Measurements from ENCODE around the gene DVL1.

DVL1 gene

GRCh38 chr1:1356166-1356795 lies 7.1 kb upstream of the DVL1 start:
- no peaks in the 10 kb centered on the region for H3K36me3 Mint-ChIP-seq
- DNase-seq: no peak
- no peak overlapping the region for H3K27ac Mint-ChIP-seq
- H3K27me3 Mint-ChIP-seq: peaks cover 86% of the 10 kb centered on the region
- peaks cover 36% of the 10 kb centered on the region for H3K4me1 Mint-ChIP-seq
- H3K9me3 Mint-ChIP-seq: no peaks in the 10 kb centered on the region
- H3K4me3 Mint-ChIP-seq: no peak overlapping the region
- CTCF ChIA-PET: no interaction called here

GRCh38 chr1:1355416-1355815 lies 6.2 kb upstream of the DVL1 start:
- Mint-ChIP-seq H3K27ac (no peak overlapping the region), H3K4me3 (no peak overlapping the region), H3K27me3 (peaks cover 83% of the 10 kb centered on the region), H3K36me3 (no peaks in the 10 kb centered on the region), H3K4me1 (peaks cover 36% of the 10 kb centered on the region), H3K9me3 (no peaks in the 10 kb centered on the region)
- CTCF ChIA-PET: no interaction called here
- no peak for DNase-seq

DNA sequence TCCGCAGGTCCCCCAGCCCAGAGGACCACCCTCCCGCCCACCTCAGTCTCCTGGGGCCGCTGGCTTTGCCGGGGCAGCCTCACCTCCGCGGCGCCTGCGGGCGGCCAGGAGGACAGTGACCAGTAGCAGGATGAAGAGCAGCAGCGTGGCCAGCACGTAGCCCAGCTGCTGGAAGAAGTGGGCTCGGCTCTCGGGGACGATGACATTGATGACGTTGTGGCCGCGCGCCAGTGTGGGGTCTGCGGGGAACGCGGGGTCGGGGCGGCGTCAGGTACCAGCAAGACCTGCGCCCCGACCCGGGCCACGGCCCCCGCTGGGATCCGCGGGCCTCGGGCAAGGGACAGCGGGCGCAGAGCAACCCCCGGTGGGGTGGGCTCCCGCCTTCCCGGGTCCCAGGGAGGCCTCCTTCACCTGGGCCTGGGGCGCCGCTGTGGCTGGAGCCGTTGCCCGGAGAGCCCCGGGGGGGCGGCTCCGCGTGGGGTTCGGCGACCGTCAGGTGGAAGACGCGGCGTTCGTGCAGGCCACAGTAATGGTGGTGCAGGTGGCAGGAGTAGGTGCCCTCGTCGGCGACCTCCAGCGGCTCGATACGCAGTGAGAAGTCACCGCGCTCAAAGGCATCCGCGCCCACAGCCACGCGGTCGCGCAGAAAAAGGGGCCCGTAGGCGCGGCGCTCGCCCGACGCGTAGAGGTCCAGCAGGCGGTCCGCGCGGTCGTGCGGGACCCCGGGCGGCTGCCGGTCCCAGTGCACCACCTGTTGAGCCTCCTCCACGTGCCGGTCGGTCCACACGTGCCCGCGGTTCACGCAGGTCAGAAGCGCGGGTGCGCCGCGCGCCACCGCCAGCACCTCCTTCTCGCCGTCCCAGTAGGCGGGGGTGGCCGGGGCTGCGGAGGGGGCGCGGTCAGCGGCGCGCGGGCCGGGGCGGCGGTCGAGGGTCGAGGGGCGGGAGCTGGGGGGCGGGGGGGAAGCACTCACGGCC lies 5.3 kb upstream of the DVL1 start:
- no peak for DNase-seq
- peaks cover 33% of the 10 kb centered on the region for H3K4me1 Mint-ChIP-seq
- no peaks in the 10 kb centered on the region for H3K9me3 Mint-ChIP-seq
- no peak overlapping the region for H3K27ac Mint-ChIP-seq
- no peak overlapping the region for H3K4me3 Mint-ChIP-seq
- H3K36me3 Mint-ChIP-seq: no peaks in the 10 kb centered on the region
- peaks cover 78% of the 10 kb centered on the region for H3K27me3 Mint-ChIP-seq
- CTCF ChIA-PET: interaction anchor here (1.0 to 1.1 kb wide), 2 partner anchors 7 to 17 kb away, joined by 3 to 4 read pairs; no protein-coding TSS in a partner anchor

GRCh38 chr1:1353389-1354151 lies 4.4 kb upstream of the DVL1 start:
- no peak for DNase-seq
- no peak overlapping the region for H3K4me3 Mint-ChIP-seq
- peaks cover 24% of the 10 kb centered on the region for H3K4me1 Mint-ChIP-seq
- H3K9me3 Mint-ChIP-seq: no peaks in the 10 kb centered on the region
- CTCF ChIA-PET: interaction anchor here (1.0 to 1.1 kb wide), 2 partner anchors 8 to 18 kb away, joined by 3 to 4 read pairs; no protein-coding TSS in a partner anchor
- no peaks in the 10 kb centered on the region for H3K36me3 Mint-ChIP-seq
- H3K27ac Mint-ChIP-seq: no peak overlapping the region
- H3K27me3 Mint-ChIP-seq: peaks cover 69% of the 10 kb centered on the region

DNA sequence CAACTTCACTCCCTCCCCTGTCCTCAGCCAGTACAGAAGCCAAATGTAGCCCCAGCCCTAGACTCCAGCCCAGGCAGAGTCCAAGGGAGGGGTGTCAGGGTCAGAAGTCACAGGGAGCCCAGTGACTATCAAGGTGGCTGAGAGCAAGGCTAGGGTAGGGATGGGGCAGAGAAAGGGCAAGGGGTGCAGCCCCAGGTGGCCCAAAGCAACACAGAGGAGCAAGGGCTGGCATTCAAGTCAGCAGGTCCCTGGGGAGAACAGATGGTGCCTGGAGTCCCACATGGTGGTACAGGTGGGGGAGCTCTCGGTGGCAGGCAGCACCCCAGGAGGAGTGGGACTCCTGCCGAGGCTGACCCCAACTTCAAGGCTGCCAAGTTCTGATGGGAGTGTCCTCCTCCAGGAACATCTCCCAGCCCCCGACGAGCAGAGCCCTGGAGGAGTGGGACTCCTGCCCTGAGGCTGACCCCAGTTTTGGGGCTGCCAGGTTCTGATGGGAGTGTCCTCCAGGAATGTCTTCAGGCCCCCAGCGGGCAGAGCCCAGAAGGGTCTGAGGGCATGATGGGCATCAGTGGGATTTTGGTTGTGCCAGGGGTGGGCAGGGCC lies 3.7 kb upstream of the DVL1 start:
- Mint-ChIP-seq H3K27ac (peak overlapping the region; percentile 21), H3K9me3 (no peaks in the 10 kb centered on the region), H3K36me3 (no peaks in the 10 kb centered on the region), H3K27me3 (peaks cover 62% of the 10 kb centered on the region), H3K4me1 (peaks cover 22% of the 10 kb centered on the region), H3K4me3 (peak overlapping the region; percentile 7)
- DNase-seq: no peak
- CTCF ChIA-PET: interaction anchor here (1.5 kb wide), 1 partner anchor 18 kb away, joined by 21 read pairs; no protein-coding TSS in a partner anchor

DNA sequence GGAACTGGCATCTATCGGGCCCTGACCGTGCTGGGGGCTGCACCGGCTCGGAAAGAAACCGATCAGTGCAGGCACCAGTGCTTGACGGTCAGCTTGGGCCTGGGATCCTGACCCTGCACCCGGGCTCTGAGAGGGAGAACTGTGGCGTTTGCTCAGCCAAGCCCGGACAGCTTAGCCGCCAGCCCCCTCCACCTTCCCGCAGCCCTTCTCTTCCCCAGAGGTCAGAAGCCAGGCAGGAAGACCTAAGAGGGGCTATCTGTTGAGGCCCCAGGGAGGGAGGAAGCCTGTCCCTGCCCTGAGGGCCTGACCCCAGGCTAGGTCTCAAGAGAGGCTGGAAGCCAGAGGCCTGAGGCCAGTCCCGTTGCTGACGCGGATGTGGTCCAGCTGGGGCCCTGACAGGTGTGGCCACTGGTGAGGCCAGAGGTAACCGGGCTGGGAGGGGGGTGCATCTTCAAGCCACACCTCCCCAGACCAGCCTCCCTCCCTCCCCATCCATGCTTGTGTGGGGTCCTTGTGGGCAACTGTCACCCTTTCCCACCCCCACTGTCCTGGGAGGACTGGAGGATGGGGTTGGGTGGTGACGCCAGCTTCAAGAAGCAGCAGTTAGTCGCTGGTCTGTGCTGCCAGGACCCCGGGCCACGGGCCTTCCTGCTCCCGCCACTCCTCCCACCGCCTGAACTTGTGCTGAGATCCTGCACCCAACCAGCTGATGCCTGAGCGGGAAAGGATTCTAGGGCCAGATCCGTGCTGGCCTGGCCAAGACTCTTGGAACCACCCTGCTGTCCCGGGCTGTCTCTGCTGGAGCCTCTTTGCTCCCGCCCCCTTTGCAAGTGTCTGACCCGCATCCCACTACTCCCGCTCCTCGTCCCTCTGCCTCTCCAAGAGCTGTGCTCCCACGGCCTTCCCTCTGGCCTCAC lies 2.6 kb upstream of the DVL1 start:
- Mint-ChIP-seq H3K27ac (peak overlapping the region; percentile 46), H3K4me3 (peak overlapping the region; percentile 63), H3K27me3 (peaks cover 51% of the 10 kb centered on the region), H3K36me3 (no peaks in the 10 kb centered on the region), H3K9me3 (no peaks in the 10 kb centered on the region), H3K4me1 (peaks cover 31% of the 10 kb centered on the region)
- DNase-seq: no peak
- CTCF ChIA-PET: interaction anchor here (0.9 to 1.5 kb wide), 2 partner anchors 19 to 46 kb away, joined by 3 to 21 read pairs; no protein-coding TSS in a partner anchor

DNA sequence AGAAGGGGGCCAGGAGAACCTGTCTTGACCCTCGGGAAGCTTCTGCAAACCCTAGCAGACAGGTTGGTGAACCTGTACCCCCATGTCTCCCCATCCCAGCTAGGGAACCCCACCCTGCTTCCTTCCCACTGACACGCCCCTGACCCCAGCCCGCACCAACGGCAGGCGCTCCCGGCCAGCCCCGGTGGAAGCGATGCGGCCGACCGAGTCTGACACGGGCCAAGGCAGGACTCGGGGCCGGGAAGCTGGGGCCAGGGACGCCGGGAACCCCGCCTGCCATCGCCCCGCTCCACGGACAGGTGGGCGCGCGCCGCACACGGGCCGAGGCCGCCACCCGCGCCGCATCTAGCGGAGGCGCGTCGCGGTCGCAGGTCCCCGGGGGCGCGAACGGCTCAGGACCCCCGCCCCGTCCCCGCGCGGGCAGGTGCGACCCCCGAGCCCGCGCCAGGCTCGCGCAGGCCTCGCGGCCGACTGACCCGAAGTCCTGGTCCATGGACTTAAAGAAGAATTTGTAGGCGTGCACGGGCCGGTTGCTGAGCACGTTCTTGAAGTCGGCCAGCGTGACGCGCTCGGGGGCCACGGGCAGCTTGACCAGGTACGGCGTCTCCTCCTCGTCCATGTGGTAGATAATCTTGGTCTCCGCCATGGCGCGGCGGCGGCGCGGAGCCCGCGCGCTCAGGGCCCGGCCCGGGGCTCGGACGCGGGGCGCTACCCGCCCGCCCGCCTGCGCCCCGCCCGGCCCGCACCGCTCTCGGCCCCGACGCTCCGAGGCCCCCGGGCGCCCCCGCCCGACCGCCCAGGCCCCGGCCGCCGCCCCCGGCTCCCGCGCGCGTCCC lies 580 bp downstream of the DVL1 start:
- peak; percentile 41 for DNase-seq
- peaks cover 26% of the 10 kb centered on the region for H3K4me1 Mint-ChIP-seq
- CTCF ChIA-PET: interaction anchor here (0.7 to 1.7 kb wide), 3 partner anchors 21 to 24 kb away, joined by 3 to 5 read pairs (median 5); no protein-coding TSS in a partner anchor

DNA sequence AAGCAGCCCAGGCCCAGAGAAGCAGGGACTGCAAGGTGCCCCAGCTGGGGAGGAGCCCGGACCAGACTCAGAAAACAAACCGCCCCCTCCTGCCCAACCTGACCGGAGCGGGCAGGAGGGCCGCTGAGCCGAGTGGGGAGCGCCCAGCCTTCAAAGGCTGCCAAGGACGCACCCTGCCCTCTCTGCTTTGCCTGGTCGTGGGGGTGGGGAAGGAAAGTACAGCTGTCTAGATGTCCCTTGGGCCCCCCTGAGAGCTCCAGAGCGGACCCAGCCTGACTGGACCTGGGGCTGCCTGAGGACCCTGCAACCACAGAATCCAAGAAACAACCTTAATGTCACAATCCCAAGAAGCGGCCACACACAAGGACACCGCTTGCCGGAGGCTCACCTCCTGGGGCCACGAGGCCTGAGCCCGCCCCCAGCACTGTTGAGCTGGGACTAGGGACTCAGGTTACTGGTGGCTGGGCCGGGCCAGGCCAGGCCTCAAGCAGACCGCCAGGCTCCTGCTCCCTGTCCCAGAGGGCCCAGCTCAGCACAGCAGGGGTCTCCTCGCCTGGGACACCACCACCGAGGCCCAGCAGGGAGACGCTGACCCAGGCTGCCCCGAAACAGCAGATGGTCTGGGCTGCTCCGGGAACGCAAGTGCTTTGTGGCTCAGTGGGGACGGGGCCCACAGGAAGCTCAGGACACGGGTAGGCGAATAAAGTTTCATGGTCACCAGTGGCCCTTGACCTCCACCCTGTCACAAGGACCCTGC lies 1.4 kb downstream of the DVL1 start:
- peak overlapping the region; percentile 75 for H3K4me3 Mint-ChIP-seq
- H3K36me3 Mint-ChIP-seq: peaks cover 1% of the 10 kb centered on the region
- H3K27ac Mint-ChIP-seq: peak overlapping the region; percentile 65
- CTCF ChIA-PET: interaction anchor here (0.7 to 1.7 kb wide), 3 partner anchors 20 to 25 kb away, joined by 3 to 5 read pairs (median 5); no protein-coding TSS in a partner anchor
- H3K27me3 Mint-ChIP-seq: peaks cover 16% of the 10 kb centered on the region
- H3K4me1 Mint-ChIP-seq: peaks cover 22% of the 10 kb centered on the region
- no peak for DNase-seq
- H3K9me3 Mint-ChIP-seq: no peaks in the 10 kb centered on the region

More for the DNA sequence above, 580 bp downstream of the DVL1 start:
- H3K9me3 Mint-ChIP-seq: no peaks in the 10 kb centered on the region
- H3K27me3 Mint-ChIP-seq: peaks cover 24% of the 10 kb centered on the region
- peak overlapping the region; percentile 28 for H3K27ac Mint-ChIP-seq
- H3K4me3 Mint-ChIP-seq: peak overlapping the region; percentile 75
- H3K36me3 Mint-ChIP-seq: no peaks in the 10 kb centered on the region

DNA sequence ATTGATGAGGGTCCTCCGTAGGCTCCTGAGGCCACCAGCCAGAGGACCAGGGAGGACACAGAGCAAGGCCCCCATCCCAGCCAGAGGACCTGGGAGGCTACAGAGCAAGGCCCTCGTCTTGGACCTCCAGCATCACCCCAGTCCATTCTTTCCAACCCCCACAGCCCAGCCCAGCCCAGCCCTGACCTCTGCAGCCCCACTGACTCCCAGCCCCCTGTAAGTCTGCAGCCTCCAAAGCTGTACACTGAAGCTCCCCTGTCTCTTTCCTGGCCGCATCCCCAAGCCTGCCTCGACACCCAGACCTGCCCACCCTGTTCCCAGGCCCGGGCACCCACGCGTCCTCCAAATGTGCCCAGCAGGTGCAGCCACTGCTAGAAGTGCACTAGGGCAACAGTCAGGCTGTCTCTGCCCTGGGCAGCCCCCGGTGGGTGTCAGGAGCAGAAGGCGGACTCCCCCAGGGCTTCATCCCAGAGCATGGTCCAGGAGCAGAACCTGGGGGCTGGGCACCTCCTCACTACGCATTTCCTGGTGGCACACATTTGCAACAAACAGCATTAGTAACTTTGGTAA lies 2.1 kb downstream of the DVL1 start:
- Mint-ChIP-seq H3K9me3 (no peaks in the 10 kb centered on the region), H3K36me3 (peaks cover 4% of the 10 kb centered on the region), H3K4me3 (peak overlapping the region; percentile 48), H3K27me3 (peaks cover 9% of the 10 kb centered on the region), H3K27ac (peak overlapping the region; percentile 65), H3K4me1 (peaks cover 15% of the 10 kb centered on the region)
- CTCF ChIA-PET: interaction anchor here (1.0 to 1.5 kb wide), 2 partner anchors 25 to 225 kb away, joined by 3 to 5 read pairs; no protein-coding TSS in a partner anchor
- no peak for DNase-seq

DNA sequence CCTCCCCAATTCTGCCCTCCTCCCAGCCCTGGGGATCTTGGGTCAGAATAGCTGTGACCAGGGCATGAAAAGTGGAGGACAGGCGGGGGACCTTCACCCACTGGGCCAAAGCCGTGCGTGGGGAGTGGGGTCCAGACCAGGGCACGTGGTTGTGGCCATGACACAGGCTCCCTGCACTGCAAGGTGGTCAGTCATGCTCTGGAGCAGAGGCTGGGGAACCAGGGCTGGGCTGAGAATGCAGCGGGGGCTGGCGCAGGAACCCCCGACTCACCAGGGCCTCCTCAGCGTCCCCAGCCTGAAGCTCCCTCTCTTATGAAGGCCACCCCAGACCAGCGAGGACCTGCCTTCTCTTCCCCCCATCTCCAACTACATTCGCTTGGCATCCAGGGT lies 2.7 kb downstream of the DVL1 start:
- Mint-ChIP-seq H3K4me3 (peak overlapping the region; percentile 48), H3K36me3 (peaks cover 5% of the 10 kb centered on the region), H3K9me3 (no peaks in the 10 kb centered on the region), H3K4me1 (peaks cover 15% of the 10 kb centered on the region), H3K27me3 (peaks cover 2% of the 10 kb centered on the region), H3K27ac (no peak overlapping the region)
- CTCF ChIA-PET: interaction anchor here (1.0 to 1.5 kb wide), 4 partner anchors 26 to 224 kb away, joined by 3 to 5 read pairs (median 4); no protein-coding TSS in a partner anchor
- no peak for DNase-seq

GRCh38 chr1:1345860-1346500 lies 3.2 kb downstream of the DVL1 start:
- peaks cover 10% of the 10 kb centered on the region for H3K36me3 Mint-ChIP-seq
- peaks cover 4% of the 10 kb centered on the region for H3K9me3 Mint-ChIP-seq
- H3K27ac Mint-ChIP-seq: no peak overlapping the region
- H3K4me1 Mint-ChIP-seq: peaks cover 15% of the 10 kb centered on the region
- CTCF ChIA-PET: interaction anchor here (1.0 kb wide), 3 partner anchors 26 to 223 kb away, joined by 3 to 4 read pairs (median 3); no protein-coding TSS in a partner anchor
- H3K4me3 Mint-ChIP-seq: no peak overlapping the region
- DNase-seq: no peak
- no peaks in the 10 kb centered on the region for H3K27me3 Mint-ChIP-seq

All from activated naive CD4-positive, alpha-beta T cell treated with anti-CD3 and anti-CD28 coated beads, Interleukin-2, amount 10 ng/mL, durations not matched to agents 7 days and 5 days (primary cell).